ENCODE measurements around the gene AKAP8.

DNA sequence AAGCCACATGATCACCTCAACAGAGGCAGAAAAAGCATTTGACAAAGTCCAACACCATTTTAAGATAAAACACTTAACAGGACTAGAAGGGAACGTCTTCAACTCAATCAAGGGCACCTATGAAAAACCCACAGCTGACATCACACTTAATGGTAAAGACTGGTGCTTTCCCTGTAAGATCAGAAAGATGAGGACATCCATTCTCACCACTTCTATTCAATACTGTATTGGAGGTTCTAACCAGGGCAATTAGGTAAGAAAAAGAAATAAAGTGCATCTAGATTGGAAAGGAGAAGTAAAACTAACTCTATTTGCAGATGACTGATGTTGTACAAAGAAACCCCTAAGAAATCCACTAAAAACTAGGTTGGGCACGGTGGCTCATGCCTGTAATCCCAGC, 11.2 kb upstream of the AKAP8 start:
- TF ChIP-seq, protein P1, sequence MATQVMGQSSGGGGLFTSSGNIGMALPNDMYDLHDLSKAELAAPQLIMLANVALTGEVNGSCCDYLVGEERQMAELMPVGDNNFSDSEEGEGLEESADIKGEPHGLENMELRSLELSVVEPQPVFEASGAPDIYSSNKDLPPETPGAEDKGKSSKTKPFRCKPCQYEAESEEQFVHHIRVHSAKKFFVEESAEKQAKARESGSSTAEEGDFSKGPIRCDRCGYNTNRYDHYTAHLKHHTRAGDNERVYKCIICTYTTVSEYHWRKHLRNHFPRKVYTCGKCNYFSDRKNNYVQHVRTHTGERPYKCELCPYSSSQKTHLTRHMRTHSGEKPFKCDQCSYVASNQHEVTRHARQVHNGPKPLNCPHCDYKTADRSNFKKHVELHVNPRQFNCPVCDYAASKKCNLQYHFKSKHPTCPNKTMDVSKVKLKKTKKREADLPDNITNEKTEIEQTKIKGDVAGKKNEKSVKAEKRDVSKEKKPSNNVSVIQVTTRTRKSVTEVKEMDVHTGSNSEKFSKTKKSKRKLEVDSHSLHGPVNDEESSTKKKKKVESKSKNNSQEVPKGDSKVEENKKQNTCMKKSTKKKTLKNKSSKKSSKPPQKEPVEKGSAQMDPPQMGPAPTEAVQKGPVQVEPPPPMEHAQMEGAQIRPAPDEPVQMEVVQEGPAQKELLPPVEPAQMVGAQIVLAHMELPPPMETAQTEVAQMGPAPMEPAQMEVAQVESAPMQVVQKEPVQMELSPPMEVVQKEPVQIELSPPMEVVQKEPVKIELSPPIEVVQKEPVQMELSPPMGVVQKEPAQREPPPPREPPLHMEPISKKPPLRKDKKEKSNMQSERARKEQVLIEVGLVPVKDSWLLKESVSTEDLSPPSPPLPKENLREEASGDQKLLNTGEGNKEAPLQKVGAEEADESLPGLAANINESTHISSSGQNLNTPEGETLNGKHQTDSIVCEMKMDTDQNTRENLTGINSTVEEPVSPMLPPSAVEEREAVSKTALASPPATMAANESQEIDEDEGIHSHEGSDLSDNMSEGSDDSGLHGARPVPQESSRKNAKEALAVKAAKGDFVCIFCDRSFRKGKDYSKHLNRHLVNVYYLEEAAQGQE (IDR thresholded peaks at IDR 0.05; ENCODE audit: low read depth) = no peak
- TF ChIP-seq EGR1 (IDR thresholded peaks at IDR 0.05) (no peak), TEAD4 (IDR thresholded peaks at IDR 0.05) (no peak), YY1 (IDR thresholded peaks at IDR 0.05; ENCODE audit: low read depth) (no peak), EP300 (IDR thresholded peaks at IDR 0.05; ENCODE audit: borderline replicate concordance) (no peak), TAF1 (IDR thresholded peaks at IDR 0.05; ENCODE audit: low read depth) (no peak), CEBPB (IDR thresholded peaks at IDR 0.05) (no peak), CREB1 (IDR thresholded peaks at IDR 0.05; ENCODE audit: low read depth) (no peak), MAX (IDR thresholded peaks at IDR 0.05) (no peak), FOXM1 (IDR thresholded peaks at IDR 0.05; ENCODE audit: borderline replicate concordance, low read depth) (no peak), TCF12 (IDR thresholded peaks at IDR 0.05; ENCODE audit: low read depth) (no peak), RAD21 (IDR thresholded peaks at IDR 0.05; ENCODE audit: low read depth) (no peak)

Measured in Ishikawa (cell line).